Lung (tissue), 12 donors: Measurements from ENCODE around the gene OR52E4. TPM values are rescaled to one million over a fixed set of nuclear protein-coding genes. Genes with fewer than 3 reads are reported as not detected.

ENCODE experiments used
- ATAC-seq: fragments of 200-7000 bp; cut with Tn5 transposase; one replicate; pipeline ENCODE4 v1.9.1; 2020; ENCODE audit warnings: moderate number of reproducible peaks; ENCODE audit not compliant: insufficient read depth, low FRiP score
- DNase-seq, 3 donors: peaks; one replicate each; pipeline ENCODE4 v3.0.0-alpha.2; 2013 to 2017
- H3K27ac ChIP-seq, 2 donors: one replicate each; pipeline ENCODE4 v1.5.1; 2013; ENCODE audit warnings: mild to moderate bottlenecking in 2 of 2, moderate library complexity in 2 of 2, control low read depth in 1 of 2, inconsistent platforms in 1 of 2, low read depth in 1 of 2, low read length in 1 of 2
- H3K27me3 ChIP-seq, 3 donors: one replicate each; pipeline ENCODE4 v1.5.1; 2013; ENCODE audit warnings: low read length in 2 of 3; ENCODE audit not compliant: control insufficient read depth in 3 of 3, insufficient read depth in 3 of 3
- H3K36me3 ChIP-seq, 4 donors: one replicate each; pipeline ENCODE4 v1.5.1; 2013; ENCODE audit warnings: low read length in 4 of 4, mild to moderate bottlenecking in 1 of 4, moderate library complexity in 1 of 4; ENCODE audit not compliant: control insufficient read depth in 4 of 4, insufficient read depth in 4 of 4
- H3K4me1 ChIP-seq, 5 donors: one replicate each; pipeline ENCODE4 v1.5.1; 2013; ENCODE audit warnings: low read length in 5 of 5, mild to moderate bottlenecking in 2 of 5, moderate library complexity in 1 of 5; ENCODE audit not compliant: control insufficient read depth in 5 of 5, insufficient read depth in 5 of 5
- H3K4me3 ChIP-seq: one replicate; pipeline ENCODE4 v1.5.1; 2013; ENCODE audit warnings: mild to moderate bottlenecking, control low read depth, moderate library complexity
- H3K9ac ChIP-seq, 2 donors: one replicate each; pipeline ENCODE4 v1.5.1; 2013; ENCODE audit warnings: low read length in 2 of 2, control low read depth in 1 of 2; ENCODE audit not compliant: insufficient read depth in 1 of 2
- H3K9me3 ChIP-seq, 4 donors: one replicate each; pipeline ENCODE4 v1.5.1; 2013; ENCODE audit warnings: low read length in 3 of 4, mild to moderate bottlenecking in 1 of 4, moderate library complexity in 1 of 4; ENCODE audit not compliant: control insufficient read depth in 4 of 4, insufficient read depth in 3 of 4
- CTCF ChIP-seq: IDR thresholded peaks from 2 replicates; pipeline ENCODE4 v1.5.1; 2012; ENCODE audit warnings: mild to moderate bottlenecking; ENCODE audit errors: control extremely low read depth, extremely low read depth
- WGBS, 2 donors: extraction: QIAGEN DNeasy Blood & Tissue Kit; methylation state at CpG; one replicate each; pipeline ENCODE4 v1.1.7; 2013; 5-methylcytosine and 5-hydroxymethylcytosine counted together
- polyA plus RNA-seq, 2 donors: library from polyadenylated mRNA; stranded (reverse); fragments of 200-250 nt; gene quantifications; one replicate each; pipeline ENCODE4 v1.2.1, GENCODE V29; 2013
- total RNA-seq, 2 donors: library from RNA; depleted of rRNA in 1 of 2; stranded (reverse); fragments of >200 nt in 1 of 2; gene quantifications; one replicate each; pipeline ENCODE4 v1.2.1, GENCODE V29; 2014 to 2021
- donor health status: control.
- donor health status: control.
- donor health status: Bipolar disorder and iron deficiency.
- donor health status: healthy.
- donor health status: DM: yes; HTN: yes; CAD: no.

Gene OR52E4
- total and polyA plus RNA-seq, 4 donors, result not detected

- no peaks in the 10 kb centered on the region for H3K4me1 ChIP-seq
- no peaks in the 10 kb centered on the region for H3K36me3 ChIP-seq
- H3K27me3 ChIP-seq, result no peaks in the 10 kb centered on the region
- ATAC-seq (no peak), DNase-seq (no peak)
- no peak overlapping the region for H3K9ac ChIP-seq
- TF ChIP-seq CTCF, result no peak
- H3K9me3 ChIP-seq, result peaks cover 0 to 7% (median 3%) of the 10 kb centered on the region in 4 donors
- H3K4me3 ChIP-seq, result no peak overlapping the region
- WGBS, 2 donors, result 87 to 89% methylated on average over 15 of the region's 15 CpGs
- H3K27ac ChIP-seq, result no peak overlapping the region
These were observed 48.4 kb downstream of the OR52E4 start for GRCh38 chr11:5928811-5929210.

- no peaks in the 10 kb centered on the region for H3K4me1 ChIP-seq
- peaks cover 0 to 6% (median 1%) of the 10 kb centered on the region in 4 donors for H3K9me3 ChIP-seq
- H3K4me3 ChIP-seq, result no peak overlapping the region
- ATAC-seq (no peak), DNase-seq (no peak)
- no peak for TF ChIP-seq CTCF
- no peaks in the 10 kb centered on the region for H3K36me3 ChIP-seq
- no peak overlapping the region for H3K27ac ChIP-seq
- no peaks in the 10 kb centered on the region for H3K27me3 ChIP-seq
- 89 to 95% methylated on average over 31 of the region's 31 CpGs for WGBS, 2 donors
- H3K9ac ChIP-seq, result no peak overlapping the region
These were observed 49.3 kb downstream of the OR52E4 start for GRCh38 chr11:5929571-5930368.

- no peak overlapping the region for H3K27ac ChIP-seq
- H3K4me1 ChIP-seq, result no peaks in the 10 kb centered on the region
- DNase-seq (no peak), ATAC-seq (no peak)
- H3K27me3 ChIP-seq, result no peaks in the 10 kb centered on the region
- peaks cover 0 to 7% (median 0%) of the 10 kb centered on the region in 4 donors for H3K9me3 ChIP-seq
- TF ChIP-seq CTCF, result no peak
- no peak overlapping the region for H3K4me3 ChIP-seq
- WGBS, 2 donors, result 92% methylated on average over 19 of the region's 19 CpGs
- no peak overlapping the region for H3K9ac ChIP-seq
- H3K36me3 ChIP-seq, result no peaks in the 10 kb centered on the region
These were observed 50.2 kb downstream of the OR52E4 start for GRCh38 chr11:5930614-5931013.

- ATAC-seq, result no peak
- WGBS, 2 donors, result 93 to 94% methylated on average over 8 of the region's 8 CpGs
- H3K9ac ChIP-seq, result no peak overlapping the region
- DNase-seq, result no peak
- peaks cover 0 to 8% (median 0%) of the 10 kb centered on the region in 4 donors for H3K9me3 ChIP-seq
- H3K27me3 ChIP-seq, result no peaks in the 10 kb centered on the region
- TF ChIP-seq CTCF, result no peak
- H3K4me1 ChIP-seq, result no peaks in the 10 kb centered on the region
- no peaks in the 10 kb centered on the region for H3K36me3 ChIP-seq
- no peak overlapping the region for H3K4me3 ChIP-seq
- no peak overlapping the region for H3K27ac ChIP-seq
These were observed 50.6 kb downstream of the OR52E4 start for GRCh38 chr11:5931061-5931460.
